Colonic mucosa (tissue), 4 donors: ENCODE data around the gene P3H3. TPM values are rescaled to one million over a fixed set of nuclear protein-coding genes. Genes with fewer than 3 reads are reported as not detected.
"Not testable (repeated sequence)": the region's sequence is repeated elsewhere in the genome, so short reads cannot be mapped to it uniquely, and the experiment has no call there.

ENCODE experiments used
- DNase-seq: peaks from one replicate; pipeline ENCODE4 v3.0.0-alpha.2; 2020
- H3K27ac ChIP-seq: fragments of 200-600 bp; one replicate; pipeline ENCODE4 v1.8.0; 2021
- H3K27me3 ChIP-seq: fragments of 200-600 bp; one replicate; pipeline ENCODE4 v1.8.0; 2021
- H3K36me3 ChIP-seq: fragments of 200-600 bp; one replicate; pipeline ENCODE4 v1.8.0; 2021
- H3K4me1 ChIP-seq: fragments of 200-600 bp; one replicate; pipeline ENCODE4 v1.8.0; 2021; ENCODE audit warnings: mild to moderate bottlenecking
- H3K4me3 ChIP-seq: fragments of 200-600 bp; one replicate; pipeline ENCODE4 v1.8.0; 2021
- H3K9ac ChIP-seq, 2 donors: one replicate each; pipeline ENCODE4 v1.7.0; 2013; ENCODE audit warnings: control low read depth in 2 of 2, low read depth in 2 of 2, low read length in 2 of 2
- H3K9me3 ChIP-seq: fragments of 200-600 bp; one replicate; pipeline ENCODE4 v1.8.0; 2021
- intact Hi-C: fragments of 100-400 bp; cut with DNase I; formaldehyde crosslinking; loops from one replicate; pipeline ENCODE4 v1.14.1; 2022
- total RNA-seq, 2 donors: library from RNA; stranded (reverse); fragmentation: NEBNext Ultra II Directional in 1 of 2; extraction: Animal tissue kit (Norgen Biotek cat#: 25700) in 1 of 2; gene quantifications; one replicate each; pipeline ENCODE4 v1.2.1, GENCODE V29; 2021
- TF ChIP-seq, protein P1 (sequence below): fragments of 200-600 bp; IDR thresholded peaks from one replicate; pipeline ENCODE4 v1.8.0; 2022; ENCODE audit warnings: antibody characterized with exemption, mild to moderate bottlenecking
- donor health status: healthy.
- donor health status: DM: no; HTN: no; CAD: no.
- donor health status: DM: no; HTN: no; CAD: no.

The P3H3 gene
- total RNA-seq, 2 donors from 2014 or later = 4.4 to 5.3 TPM

DNA sequence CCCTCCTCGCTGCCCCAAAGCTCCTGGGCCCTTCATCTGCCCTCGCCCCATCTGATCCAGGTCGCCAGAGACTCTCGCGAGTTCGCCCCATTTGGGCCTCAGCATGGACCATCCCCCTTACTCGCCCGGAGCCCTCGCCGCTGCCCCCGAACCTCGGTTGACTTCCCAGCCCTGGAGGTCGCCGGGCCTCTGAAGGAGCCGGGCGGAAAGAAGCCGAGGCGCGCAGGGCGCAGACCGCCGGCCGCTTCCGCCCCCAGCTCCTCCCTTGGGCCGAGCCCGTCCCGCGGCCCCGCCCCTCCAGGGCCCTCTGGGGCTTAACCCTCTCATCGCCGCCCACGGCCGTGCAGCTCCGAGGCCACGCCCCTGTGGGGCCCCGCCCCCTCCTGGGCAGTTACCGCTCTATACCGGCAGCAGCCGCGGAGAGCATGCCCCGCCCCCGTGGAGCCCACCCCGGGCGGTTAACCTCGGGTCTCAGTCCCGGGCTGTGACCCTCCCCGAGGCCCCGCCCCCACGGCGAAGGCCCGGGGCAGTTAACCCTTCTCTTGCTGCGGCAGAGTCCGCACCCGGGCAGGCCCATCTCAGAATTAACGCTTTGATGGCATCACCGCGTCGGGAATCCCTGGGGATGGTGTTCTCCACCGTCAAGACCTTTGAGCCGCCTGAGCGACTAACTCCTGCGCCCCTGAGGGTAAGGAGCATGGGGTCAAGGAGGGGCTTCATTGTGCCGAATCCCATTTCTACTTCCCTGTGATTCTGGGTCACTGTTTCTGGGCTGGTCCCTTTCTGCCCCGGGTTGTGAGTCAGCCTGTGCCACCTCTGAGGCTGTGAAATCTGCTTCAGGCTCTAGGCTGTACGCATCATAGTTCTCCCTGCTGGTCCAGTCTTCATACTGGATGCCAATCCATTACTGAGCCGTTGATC is 45.1 kb downstream of the P3H3 start, which contains the start of gene SPSB2:
Gene SPSB2 (minus strand): TSS at position 210 of the 921 bp plus-strand sequence. CDS start 402 bp downstream, outside the sequence.
- DNase-seq = peak; percentile 99
- Histone ChIP-seq H3K9me3 (no peaks in the 10 kb centered on the region), H3K9ac (peak within 1 kb of the TSS; percentile 81 to 95), H3K27ac (peak within 1 kb of the TSS; percentile 77), H3K27me3 (no peaks in the 10 kb centered on the region), H3K36me3 (peaks cover 12% of the 10 kb centered on the region), H3K4me1 (peaks cover 19% of the 10 kb centered on the region), H3K4me3 (peak within 1 kb of the TSS; percentile 80)
- TF ChIP-seq, protein P1, sequence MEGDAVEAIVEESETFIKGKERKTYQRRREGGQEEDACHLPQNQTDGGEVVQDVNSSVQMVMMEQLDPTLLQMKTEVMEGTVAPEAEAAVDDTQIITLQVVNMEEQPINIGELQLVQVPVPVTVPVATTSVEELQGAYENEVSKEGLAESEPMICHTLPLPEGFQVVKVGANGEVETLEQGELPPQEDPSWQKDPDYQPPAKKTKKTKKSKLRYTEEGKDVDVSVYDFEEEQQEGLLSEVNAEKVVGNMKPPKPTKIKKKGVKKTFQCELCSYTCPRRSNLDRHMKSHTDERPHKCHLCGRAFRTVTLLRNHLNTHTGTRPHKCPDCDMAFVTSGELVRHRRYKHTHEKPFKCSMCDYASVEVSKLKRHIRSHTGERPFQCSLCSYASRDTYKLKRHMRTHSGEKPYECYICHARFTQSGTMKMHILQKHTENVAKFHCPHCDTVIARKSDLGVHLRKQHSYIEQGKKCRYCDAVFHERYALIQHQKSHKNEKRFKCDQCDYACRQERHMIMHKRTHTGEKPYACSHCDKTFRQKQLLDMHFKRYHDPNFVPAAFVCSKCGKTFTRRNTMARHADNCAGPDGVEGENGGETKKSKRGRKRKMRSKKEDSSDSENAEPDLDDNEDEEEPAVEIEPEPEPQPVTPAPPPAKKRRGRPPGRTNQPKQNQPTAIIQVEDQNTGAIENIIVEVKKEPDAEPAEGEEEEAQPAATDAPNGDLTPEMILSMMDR = no peak
- intact Hi-C loops = no loop called here

DNA sequence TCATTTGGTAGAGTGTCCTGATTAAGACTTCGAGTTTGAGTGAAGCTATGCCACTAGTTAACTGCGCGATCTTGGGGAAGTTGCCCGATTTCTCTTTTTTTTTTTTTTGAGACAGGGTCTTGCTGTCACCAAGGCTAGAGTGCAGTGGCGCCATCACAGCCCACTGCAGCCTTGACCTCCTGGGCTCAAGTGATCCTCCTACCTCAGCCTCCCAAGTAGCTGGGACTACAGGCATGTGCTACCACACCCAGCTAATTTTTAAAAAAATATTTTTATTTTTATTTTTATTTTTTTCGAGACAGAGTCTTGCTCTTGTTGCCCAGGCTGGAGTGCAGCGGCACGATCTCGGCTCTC is 45.8 kb downstream of the P3H3 start:
- H3K9me3 ChIP-seq, H3K27me3 ChIP-seq, intact Hi-C loops, DNase-seq: not testable (repeated sequence)
- Histone ChIP-seq H3K36me3 (peaks cover 12% of the 10 kb centered on the region), H3K4me1 (peaks cover 15% of the 10 kb centered on the region), H3K4me3 (peak overlapping the region; percentile 80), H3K9ac (peak overlapping the region; percentile 57 to 88), H3K27ac (peak overlapping the region; percentile 77)

DNA sequence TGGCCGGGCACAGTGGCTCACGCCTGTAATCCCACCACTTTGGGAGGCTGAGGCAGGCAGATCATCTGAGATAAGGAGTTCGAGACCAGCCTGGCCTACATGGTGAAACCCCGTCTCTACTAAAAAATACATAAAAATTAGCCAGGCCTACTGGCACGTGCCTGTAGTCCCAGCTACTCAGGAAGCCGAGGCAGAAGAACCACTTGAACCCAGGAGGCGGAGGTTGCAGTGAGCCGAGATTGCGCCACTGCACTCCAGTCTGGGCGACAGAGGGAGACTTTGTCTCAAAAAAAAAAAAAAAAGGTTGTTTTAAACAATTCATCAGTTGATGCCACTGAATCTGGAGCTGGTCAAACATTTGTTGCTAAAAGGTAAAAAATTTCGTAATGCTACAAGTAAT is 51.6 kb downstream of the P3H3 start:
- H3K36me3 ChIP-seq, intact Hi-C loops, H3K27me3 ChIP-seq, H3K27ac ChIP-seq, H3K9me3 ChIP-seq, H3K9ac ChIP-seq, DNase-seq, H3K4me3 ChIP-seq, H3K4me1 ChIP-seq: not testable (repeated sequence)

DNA sequence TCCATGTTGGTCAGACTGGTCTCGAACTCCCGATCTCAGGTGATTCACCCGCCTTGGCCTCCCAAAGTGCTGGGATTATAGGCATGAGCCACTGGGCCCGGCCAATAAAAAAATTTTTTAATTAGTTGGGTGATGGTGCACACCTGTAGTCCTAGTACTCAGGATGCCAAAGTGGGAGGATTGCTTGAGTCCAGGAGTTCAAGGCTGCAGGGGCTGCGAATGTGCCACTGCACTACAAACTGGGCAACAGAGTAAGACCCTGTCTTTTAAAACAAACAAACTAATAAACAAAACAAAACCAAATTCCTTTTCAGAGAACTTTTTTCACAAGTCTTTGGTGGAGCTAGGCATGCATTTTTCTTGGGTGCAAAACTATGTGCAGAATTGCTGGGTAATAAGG is 55.0 kb downstream of the P3H3 start:
- TF ChIP-seq, protein P1 = no peak

DNA sequence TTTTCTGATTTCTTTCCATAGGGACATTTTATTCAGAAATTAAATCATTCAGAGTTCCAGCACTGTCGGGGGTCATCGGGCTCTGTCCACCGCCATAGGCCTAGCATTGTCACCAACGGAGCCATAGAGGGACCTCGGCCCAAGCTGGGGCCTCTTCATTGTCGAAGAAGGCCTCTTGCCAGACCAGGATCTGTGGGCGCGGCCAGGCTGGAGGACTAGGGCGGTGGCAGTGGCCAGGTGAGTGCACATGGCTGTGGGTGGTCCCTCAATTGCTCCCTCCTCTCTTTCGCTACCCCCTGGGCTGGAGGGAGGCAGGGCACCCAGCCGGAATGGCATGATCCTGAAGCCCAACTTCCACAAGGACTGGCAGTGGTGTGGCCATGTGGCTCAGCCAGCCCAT is 55.5 kb downstream of the P3H3 start:
- Histone ChIP-seq H3K9ac (no peak overlapping the region), H3K4me1 (no peaks in the 10 kb centered on the region), H3K27me3 (no peaks in the 10 kb centered on the region), H3K9me3 (no peaks in the 10 kb centered on the region), H3K27ac (no peak overlapping the region), H3K4me3 (no peak overlapping the region), H3K36me3 (no peaks in the 10 kb centered on the region)
- intact Hi-C loops = no loop called here
- DNase-seq = no peak
- TF ChIP-seq, protein P1 = no peak

More for the DNA sequence above, 55.0 kb downstream of the P3H3 start:
- H3K4me1 ChIP-seq = no peaks in the 10 kb centered on the region
- no peak overlapping the region for H3K9ac ChIP-seq
- H3K27ac ChIP-seq = no peak overlapping the region
- no peaks in the 10 kb centered on the region for H3K36me3 ChIP-seq
- intact Hi-C loops = no loop called here
- no peak overlapping the region for H3K4me3 ChIP-seq
- no peak for DNase-seq
- no peaks in the 10 kb centered on the region for H3K9me3 ChIP-seq
- H3K27me3 ChIP-seq = no peaks in the 10 kb centered on the region

DNA sequence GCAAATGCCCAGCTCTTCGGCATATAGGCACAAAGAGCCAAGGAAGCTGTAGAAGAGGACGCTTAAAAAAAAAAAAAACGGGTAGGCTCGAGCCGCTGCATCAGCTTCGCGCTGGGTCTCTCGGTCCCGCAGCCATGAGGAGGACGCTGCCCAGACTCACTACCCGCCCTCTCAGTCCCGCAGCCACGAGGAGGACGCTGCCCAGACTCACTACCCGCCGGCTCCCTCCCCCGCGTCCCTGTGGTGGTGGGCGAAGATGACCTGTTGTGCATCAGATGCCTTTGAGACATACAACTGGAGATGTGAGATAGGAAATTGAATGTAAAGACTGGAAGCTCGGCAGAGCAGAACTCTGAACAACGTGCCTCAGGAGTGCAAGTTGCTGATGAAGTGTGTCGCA is 56.3 kb downstream of the P3H3 start:
- H3K36me3 ChIP-seq = no peaks in the 10 kb centered on the region
- TF ChIP-seq, protein P1 = no peak
- H3K9me3 ChIP-seq = no peaks in the 10 kb centered on the region
- no peak overlapping the region for H3K27ac ChIP-seq
- H3K9ac ChIP-seq = no peak overlapping the region
- H3K27me3 ChIP-seq = no peaks in the 10 kb centered on the region
- no peak overlapping the region for H3K4me3 ChIP-seq
- no peaks in the 10 kb centered on the region for H3K4me1 ChIP-seq
- intact Hi-C loops = no loop called here
- DNase-seq = no peak

DNA sequence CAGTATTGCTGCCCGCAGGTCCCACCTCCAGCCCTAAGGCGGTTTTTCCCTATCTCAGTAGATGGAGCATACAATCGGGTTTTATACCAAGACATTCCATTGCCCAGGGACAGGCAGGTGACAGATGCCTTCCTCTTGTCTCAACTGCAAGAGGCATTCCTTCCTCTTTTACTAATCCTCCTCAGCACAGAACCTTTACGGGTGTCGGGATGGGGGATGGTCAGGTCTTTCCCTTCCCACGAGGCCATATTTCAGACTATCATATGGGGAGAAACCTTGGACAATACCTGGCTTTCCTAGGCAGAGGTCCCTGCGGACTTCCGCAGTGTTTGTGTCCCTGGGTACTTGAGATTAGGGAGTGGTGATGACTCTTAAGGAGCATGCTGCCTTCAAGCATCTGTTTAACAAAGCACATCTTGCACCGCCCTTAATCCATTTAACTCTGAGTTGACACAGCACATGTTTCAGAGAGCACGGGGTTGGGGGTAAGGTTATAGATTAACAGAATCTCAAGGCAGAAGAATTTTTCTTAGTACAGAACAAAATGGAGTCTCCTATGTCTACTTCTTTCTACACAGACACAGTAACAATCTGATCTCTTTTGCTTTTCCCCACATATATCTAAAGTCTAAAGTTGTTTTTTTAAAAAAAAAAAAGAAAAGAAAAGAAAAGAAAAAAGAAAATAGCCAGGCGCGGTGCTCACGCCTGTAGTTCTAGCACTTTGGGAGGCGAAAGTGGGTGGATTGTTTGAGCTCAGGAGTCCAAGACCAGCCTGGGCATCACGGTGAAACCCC is 58.2 kb downstream of the P3H3 start:
- not testable (repeated sequence) for H3K9ac ChIP-seq, H3K27ac ChIP-seq

More for the DNA sequence above, 58.2 kb downstream of the P3H3 start:
- H3K4me3 ChIP-seq, H3K4me1 ChIP-seq, intact Hi-C loops, H3K36me3 ChIP-seq, DNase-seq, H3K27me3 ChIP-seq, H3K9me3 ChIP-seq: not testable (repeated sequence)
